ENCODE results near the gene FNDC3B. TPM values are rescaled to one million over a fixed set of nuclear protein-coding genes. Genes with fewer than 3 reads are reported as not detected.
"Not testable (repeated sequence)": the region's sequence is repeated elsewhere in the genome, so short reads cannot be mapped to it uniquely, and the experiment has no call there.

The FNDC3B gene
- 19.2 TPM for polyA plus RNA-seq (2013, experiment 1 of 2)
- 21.7 TPM for polyA plus RNA-seq (2013, experiment 2 of 2)

DNA sequence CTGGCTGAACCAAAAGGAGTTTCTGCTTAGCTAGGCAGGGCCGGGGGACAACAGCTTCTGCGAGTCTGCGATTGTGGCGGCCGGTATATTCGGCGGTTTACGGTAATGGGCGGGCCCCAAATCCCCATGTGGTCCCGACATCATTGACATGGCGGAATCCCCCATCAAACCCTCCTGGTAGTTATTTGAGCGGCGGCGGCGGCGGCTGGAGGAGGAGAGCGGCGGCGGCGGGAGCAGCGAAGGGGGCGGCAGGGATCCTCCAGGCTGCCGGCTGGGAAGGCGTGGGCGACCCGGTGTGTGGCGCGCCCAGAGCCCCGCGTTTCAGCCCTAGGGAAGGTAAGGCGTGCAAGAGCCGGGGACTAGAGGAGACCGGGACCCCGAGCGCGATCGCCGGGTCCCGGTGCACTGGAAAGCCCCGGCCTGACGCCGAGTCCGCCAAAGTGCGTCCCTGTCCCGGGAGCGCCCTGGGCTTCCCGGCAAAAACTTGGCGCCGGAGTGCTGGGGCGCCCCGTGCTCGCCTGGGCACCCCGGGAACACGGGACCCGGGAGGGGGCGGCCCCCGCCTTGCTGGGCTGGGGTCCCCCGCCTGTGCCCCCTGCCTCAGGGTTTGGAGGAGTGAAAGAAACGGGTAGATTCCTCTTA is at the start of gene FNDC3B:
FNDC3B (plus strand) TSS at position 143 of the 642 bp plus-strand sequence. CDS start 72,902 bp downstream, outside the sequence.
- Histone ChIP-seq H3K4me1 (ENCODE audit: insufficient read depth, low read length) (peaks cover 22% of the 10 kb centered on the region), H3K36me3 (ENCODE audit: insufficient read depth, low read length) (peaks cover 2% of the 10 kb centered on the region; the same call in 1 of the 2 replicates), H3K27ac (ENCODE audit: low read depth, low read length) (peak within 1 kb of the TSS; percentile 97), H3K27me3 (ENCODE audit: insufficient read depth, low read length) (no peaks in the 10 kb centered on the region), H3K9me3 (ENCODE audit: insufficient read depth, low read depth, low read length) (no peaks in the 10 kb centered on the region), H3K9ac (ENCODE audit: low read depth, low read length) (peak within 1 kb of the TSS; percentile 92), H3K4me3 (ENCODE audit: low read length) (peak within 1 kb of the TSS; percentile 78)
- under 1% methylated on average over 58 of the region's 59 CpGs for WGBS

DNA sequence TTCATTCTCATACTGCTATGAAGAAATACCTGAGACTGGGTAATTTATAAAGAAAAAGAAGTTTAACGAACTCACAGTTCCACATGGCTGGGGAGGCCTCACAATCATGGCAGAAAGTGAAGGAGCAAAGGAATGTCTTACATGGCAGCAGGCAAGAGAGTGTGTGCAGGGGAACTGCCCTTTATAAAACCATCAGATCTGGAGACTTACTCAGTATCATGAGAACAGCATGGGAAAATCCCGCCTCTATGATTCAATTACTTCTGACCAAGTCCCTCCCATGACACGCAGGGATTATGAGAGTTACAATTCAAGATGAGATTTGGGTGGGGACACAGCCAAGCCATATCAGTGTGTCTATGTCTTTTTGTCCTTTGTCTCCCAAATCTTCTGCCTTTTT is 49.1 kb upstream of the FNDC3B start:
- 94% methylated on average over 3 of the region's 3 CpGs for WGBS
- H3K36me3 ChIP-seq (ENCODE audit: insufficient read depth, low read length); H3K27ac ChIP-seq (ENCODE audit: low read depth, low read length); H3K9ac ChIP-seq (ENCODE audit: low read depth, low read length); H3K9me3 ChIP-seq (ENCODE audit: insufficient read depth, low read depth, low read length); H3K4me1 ChIP-seq (ENCODE audit: insufficient read depth, low read length); H3K4me3 ChIP-seq (ENCODE audit: low read length); H3K27me3 ChIP-seq (ENCODE audit: insufficient read depth, low read length): not testable (repeated sequence)

DNA sequence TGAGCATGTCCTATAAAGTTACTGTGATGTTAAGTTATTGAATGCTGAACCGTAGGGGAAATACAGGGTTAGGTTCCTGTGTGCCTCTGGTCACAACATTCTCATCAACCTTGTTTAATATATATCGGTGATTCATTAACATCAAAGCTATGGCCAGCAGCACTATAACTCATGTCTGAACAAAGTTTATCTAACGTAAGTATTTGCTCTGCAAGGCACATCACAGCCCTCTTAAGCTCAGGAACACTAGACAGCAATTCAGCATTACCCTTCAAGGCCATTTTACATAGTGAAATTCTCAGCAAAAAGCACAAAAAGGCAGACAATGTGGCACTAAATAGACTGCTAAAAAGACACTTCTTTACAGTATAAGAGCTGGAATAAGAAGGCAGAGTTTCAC is 48.2 kb upstream of the FNDC3B start:
- Histone ChIP-seq H3K4me1 (ENCODE audit: insufficient read depth, low read length) (no peaks in the 10 kb centered on the region), H3K27ac (ENCODE audit: low read depth, low read length) (no peak overlapping the region)

GRCh38 chr3:171994646-171995428 is 44.5 kb upstream of the FNDC3B start:
- Histone ChIP-seq H3K9me3 (ENCODE audit: insufficient read depth, low read depth, low read length) (0 out of 2 replicates have a peak, but pooled peaks cover 4% of the 10 kb centered on the region), H3K9ac (ENCODE audit: low read depth, low read length) (no peak overlapping the region), H3K4me1 (ENCODE audit: insufficient read depth, low read length) (no peaks in the 10 kb centered on the region), H3K27ac (ENCODE audit: low read depth, low read length) (no peak overlapping the region), H3K27me3 (ENCODE audit: insufficient read depth, low read length) (no peaks in the 10 kb centered on the region), H3K36me3 (ENCODE audit: insufficient read depth, low read length) (no peaks in the 10 kb centered on the region), H3K4me3 (ENCODE audit: low read length) (no peak overlapping the region)
- 69% methylated on average over 3 of the region's 3 CpGs for WGBS

More for the DNA sequence above, 48.2 kb upstream of the FNDC3B start:
- 97% methylated on average over 3 of the region's 3 CpGs for WGBS
- Histone ChIP-seq H3K9me3 (ENCODE audit: insufficient read depth, low read depth, low read length) (no peaks in the 10 kb centered on the region), H3K4me3 (ENCODE audit: low read length) (no peak overlapping the region), H3K36me3 (ENCODE audit: insufficient read depth, low read length) (no peaks in the 10 kb centered on the region), H3K27me3 (ENCODE audit: insufficient read depth, low read length) (no peaks in the 10 kb centered on the region), H3K9ac (ENCODE audit: low read depth, low read length) (no peak overlapping the region)

GRCh38 chr3:171995486-171995885 is 43.9 kb upstream of the FNDC3B start:
- Histone ChIP-seq H3K36me3 (ENCODE audit: insufficient read depth, low read length) (no peaks in the 10 kb centered on the region), H3K27ac (ENCODE audit: low read depth, low read length) (no peak overlapping the region), H3K9ac (ENCODE audit: low read depth, low read length) (no peak overlapping the region)

DNA sequence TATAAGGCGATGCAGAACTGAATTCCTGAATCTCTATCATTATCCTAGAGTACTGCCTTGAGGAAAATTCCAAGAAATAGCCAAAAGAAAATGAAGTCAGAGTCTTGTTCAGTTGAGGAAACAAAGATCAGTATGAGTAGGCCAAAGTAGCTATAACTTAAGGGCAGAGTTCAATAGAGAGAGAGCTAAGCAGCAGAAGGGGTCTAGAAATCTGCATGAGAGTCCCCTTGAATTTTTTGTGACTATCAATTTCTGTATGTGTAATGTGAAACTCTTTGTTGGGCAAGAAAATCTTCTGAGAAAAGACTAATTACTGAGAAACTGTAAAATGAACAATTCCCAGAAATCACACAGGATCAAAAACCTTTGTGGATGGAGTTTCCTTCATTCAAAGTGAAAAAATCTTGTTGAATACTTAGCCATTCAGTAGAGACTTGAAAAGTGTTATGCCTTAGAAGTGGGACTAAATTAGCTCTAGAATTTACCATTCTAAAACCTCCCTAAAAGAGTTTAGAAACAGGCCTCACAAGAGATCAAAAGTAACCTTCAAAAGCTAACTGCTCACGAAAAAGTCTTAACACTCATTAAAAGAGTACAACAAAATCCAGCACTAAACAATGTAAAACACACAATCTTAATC is 43.1 kb upstream of the FNDC3B start:
- Histone ChIP-seq H3K9ac (ENCODE audit: low read depth, low read length) (no peak overlapping the region), H3K27ac (ENCODE audit: low read depth, low read length) (no peak overlapping the region), H3K27me3 (ENCODE audit: insufficient read depth, low read length) (no peaks in the 10 kb centered on the region), H3K36me3 (ENCODE audit: insufficient read depth, low read length) (no peaks in the 10 kb centered on the region), H3K4me3 (ENCODE audit: low read length) (no peak overlapping the region), H3K4me1 (ENCODE audit: insufficient read depth, low read length) (no peaks in the 10 kb centered on the region), H3K9me3 (ENCODE audit: insufficient read depth, low read depth, low read length) (0 out of 2 replicates have a peak, but pooled peaks cover 4% of the 10 kb centered on the region)
- 96% methylated on average over 2 of the region's 2 CpGs for WGBS

More at GRCh38 chr3:171995486-171995885, 43.9 kb upstream of the FNDC3B start:
- H3K4me1 ChIP-seq (ENCODE audit: insufficient read depth, low read length), result no peaks in the 10 kb centered on the region
- H3K4me3 ChIP-seq (ENCODE audit: low read length), result no peak overlapping the region
- H3K27me3 ChIP-seq (ENCODE audit: insufficient read depth, low read length), result no peaks in the 10 kb centered on the region
- 0 out of 2 replicates have a peak, but pooled peaks cover 4% of the 10 kb centered on the region for H3K9me3 ChIP-seq (ENCODE audit: insufficient read depth, low read depth, low read length)

- not testable (repeated sequence) for H3K4me3 ChIP-seq (ENCODE audit: low read length); H3K9me3 ChIP-seq (ENCODE audit: insufficient read depth, low read depth, low read length); H3K27me3 ChIP-seq (ENCODE audit: insufficient read depth, low read length); H3K27ac ChIP-seq (ENCODE audit: low read depth, low read length); H3K36me3 ChIP-seq (ENCODE audit: insufficient read depth, low read length); H3K4me1 ChIP-seq (ENCODE audit: insufficient read depth, low read length); H3K9ac ChIP-seq (ENCODE audit: low read depth, low read length)
- WGBS, result 97% methylated on average over 15 of the region's 24 CpGs
Measured at GRCh38 chr3:171998731-171999130, 40.6 kb upstream of the FNDC3B start.

- H3K9me3 ChIP-seq (ENCODE audit: insufficient read depth, low read depth, low read length); H3K4me1 ChIP-seq (ENCODE audit: insufficient read depth, low read length); H3K27me3 ChIP-seq (ENCODE audit: insufficient read depth, low read length); H3K4me3 ChIP-seq (ENCODE audit: low read length); H3K36me3 ChIP-seq (ENCODE audit: insufficient read depth, low read length); H3K9ac ChIP-seq (ENCODE audit: low read depth, low read length); H3K27ac ChIP-seq (ENCODE audit: low read depth, low read length): not testable (repeated sequence)
- 98% methylated on average over 1 of the region's 1 CpG for WGBS
Measured at GRCh38 chr3:172001616-172002015, 37.8 kb upstream of the FNDC3B start.

DNA sequence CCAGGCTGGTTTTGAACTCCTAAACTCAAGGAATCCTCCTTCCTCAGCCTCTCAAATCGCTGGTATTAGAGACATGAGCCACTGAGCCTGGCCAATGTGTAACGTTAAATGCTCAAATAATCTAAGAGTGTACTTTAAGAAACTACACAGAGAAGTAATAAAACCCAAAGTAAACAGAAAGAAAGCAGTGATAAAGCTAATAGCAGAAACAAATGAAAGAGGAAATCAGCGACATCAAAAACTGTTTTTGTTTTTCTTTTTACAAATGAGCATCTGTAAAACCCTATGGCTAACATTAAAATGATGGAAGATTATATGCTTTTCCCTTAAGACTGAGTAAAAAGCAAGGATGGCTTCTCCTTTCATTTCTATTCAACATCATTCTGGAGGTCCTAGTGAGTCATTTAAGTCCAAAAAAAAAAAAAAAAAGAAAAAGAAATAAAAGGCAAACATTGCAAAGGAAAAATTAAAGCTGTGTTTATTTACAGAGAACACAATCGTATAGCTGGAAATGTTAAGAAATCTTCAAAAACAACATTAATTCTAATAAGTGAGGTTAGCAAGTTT is 36.8 kb upstream of the FNDC3B start:
- H3K9ac ChIP-seq (ENCODE audit: low read depth, low read length), result no peak overlapping the region
- H3K4me1 ChIP-seq (ENCODE audit: insufficient read depth, low read length), result no peaks in the 10 kb centered on the region
- no peaks in the 10 kb centered on the region for H3K9me3 ChIP-seq (ENCODE audit: insufficient read depth, low read depth, low read length)
- WGBS, result 98% methylated on average over 3 of the region's 4 CpGs
- H3K27me3 ChIP-seq (ENCODE audit: insufficient read depth, low read length), result no peaks in the 10 kb centered on the region
- H3K27ac ChIP-seq (ENCODE audit: low read depth, low read length), result no peak overlapping the region
- no peak overlapping the region for H3K4me3 ChIP-seq (ENCODE audit: low read length)
- no peaks in the 10 kb centered on the region for H3K36me3 ChIP-seq (ENCODE audit: insufficient read depth, low read length)

DNA sequence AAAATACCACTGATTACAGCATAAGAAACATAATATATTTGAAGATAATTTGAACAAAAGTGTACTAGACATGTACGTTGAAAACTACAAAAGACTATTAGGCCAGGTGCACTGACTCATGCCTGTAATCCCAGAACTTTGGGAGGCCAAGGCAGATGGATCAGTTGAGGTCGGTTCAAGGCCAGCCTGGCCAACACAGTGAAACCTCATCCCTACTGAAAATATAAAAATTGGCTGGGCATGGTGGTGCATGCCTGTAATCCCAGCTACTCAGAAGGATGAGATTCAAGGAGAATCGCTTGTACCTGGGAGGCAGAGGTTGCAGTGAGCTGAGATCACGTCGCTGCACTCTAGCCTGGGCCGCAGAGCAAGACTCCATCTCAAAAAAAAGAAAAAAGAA is 36.2 kb upstream of the FNDC3B start:
- Histone ChIP-seq H3K9me3 (ENCODE audit: insufficient read depth, low read depth, low read length) (no peaks in the 10 kb centered on the region), H3K27me3 (ENCODE audit: insufficient read depth, low read length) (no peaks in the 10 kb centered on the region), H3K4me3 (ENCODE audit: low read length) (no peak overlapping the region), H3K9ac (ENCODE audit: low read depth, low read length) (no peak overlapping the region), H3K27ac (ENCODE audit: low read depth, low read length) (no peak overlapping the region), H3K36me3 (ENCODE audit: insufficient read depth, low read length) (no peaks in the 10 kb centered on the region), H3K4me1 (ENCODE audit: insufficient read depth, low read length) (no peaks in the 10 kb centered on the region)
- WGBS, result 92% methylated on average over 6 of the region's 6 CpGs

- Histone ChIP-seq H3K9ac (ENCODE audit: low read depth, low read length) (no peak overlapping the region), H3K4me1 (ENCODE audit: insufficient read depth, low read length) (peaks cover 21% of the 10 kb centered on the region), H3K36me3 (ENCODE audit: insufficient read depth, low read length) (no peaks in the 10 kb centered on the region), H3K9me3 (ENCODE audit: insufficient read depth, low read depth, low read length) (no peaks in the 10 kb centered on the region), H3K27me3 (ENCODE audit: insufficient read depth, low read length) (no peaks in the 10 kb centered on the region), H3K4me3 (ENCODE audit: low read length) (no peak overlapping the region), H3K27ac (ENCODE audit: low read depth, low read length) (no peak overlapping the region)
Measured at GRCh38 chr3:172007065-172007370, 32.4 kb upstream of the FNDC3B start.

Measured in HUES64 (cell line).